Dedifferentiated amniotic fluid mesenchymal stem cell (primary cell): ENCODE results near the gene TRMT1.
A peak's percentile ranks its signal among the peaks of the same experiment; 100 is the strongest.

ENCODE experiments used
- DNase-seq: peaks from one replicate; pipeline ENCODE4 v3.0.0-alpha.2; 2016; ENCODE audit errors: extremely low spot score

Gene TRMT1

GRCh38 chr19:13102416-13102665, 14.2 kb downstream of the TRMT1 start:
- DNase-seq: no peak

GRCh38 chr19:13101590-13102415, 14.7 kb downstream of the TRMT1 start:
- no peak for DNase-seq

GRCh38 chr19:13100841-13101589, 15.5 kb downstream of the TRMT1 start:
- no peak for DNase-seq

GRCh38 chr19:13100031-13100588, 16.4 kb downstream of the TRMT1 start:
- no peak for DNase-seq

GRCh38 chr19:13099073-13099999, 17.2 kb downstream of the TRMT1 start:
- DNase-seq: no peak

GRCh38 chr19:13098277-13099072, 18.1 kb downstream of the TRMT1 start:
- DNase-seq: no peak

- no peak for DNase-seq
Observed at GRCh38 chr19:13097463-13098258, 18.9 kb downstream of the TRMT1 start.

- DNase-seq: no peak
Observed at GRCh38 chr19:13097033-13097462, 19.5 kb downstream of the TRMT1 start.

GRCh38 chr19:13095934-13096927, 20.3 kb downstream of the TRMT1 start:
- no peak for DNase-seq

- DNase-seq: no peak
Observed at GRCh38 chr19:13095393-13095784, 21.2 kb downstream of the TRMT1 start.

GRCh38 chr19:13094771-13095392, 21.7 kb downstream of the TRMT1 start:
- DNase-seq: no peak

- no peak for DNase-seq
Observed at GRCh38 chr19:13094106-13094504, 22.4 kb downstream of the TRMT1 start.

GRCh38 chr19:13093407-13094105, 23.0 kb downstream of the TRMT1 start:
- DNase-seq: peak; percentile 84

GRCh38 chr19:13092606-13093235, 23.8 kb downstream of the TRMT1 start:
- no peak for DNase-seq

- no peak for DNase-seq
Observed at GRCh38 chr19:13092158-13092543, 24.4 kb downstream of the TRMT1 start.

- DNase-seq: peak; percentile 48
Observed at GRCh38 chr19:13091400-13092157, 25.0 kb downstream of the TRMT1 start.
